Prostate gland (tissue), 2 donors: Measurements from ENCODE around the gene GNMT.

ENCODE experiments used
- POLR2A ChIP-seq: fragments of 450-650 bp; IDR thresholded peaks from one replicate; pipeline ENCODE4 v1.6.1; 2016; ENCODE audit warnings: antibody characterized with exemption, mild to moderate bottlenecking
- POLR2AphosphoS5 ChIP-seq: sonication (generic); formaldehyde crosslinking; IDR thresholded peaks from one replicate; pipeline ENCODE4 v1.6.1; 2017; ENCODE audit warnings: antibody characterized with exemption
- TF ChIP-seq, protein P1 (sequence below), 4 experiments: fragments of 200-600 bp in 2 of 4; fragments of 450-650 bp in 2 of 4; sonication (generic) in 2 of 4; IDR thresholded peaks; 1 replicate in 3 of 4; 2 replicates in 1 of 4; pipeline ENCODE4 v1.5.1; 2016 to 2019; ENCODE audit warnings: antibody characterized with exemption in 4 of 4, mild to moderate bottlenecking in 2 of 4, moderate library complexity in 2 of 4

DNA sequence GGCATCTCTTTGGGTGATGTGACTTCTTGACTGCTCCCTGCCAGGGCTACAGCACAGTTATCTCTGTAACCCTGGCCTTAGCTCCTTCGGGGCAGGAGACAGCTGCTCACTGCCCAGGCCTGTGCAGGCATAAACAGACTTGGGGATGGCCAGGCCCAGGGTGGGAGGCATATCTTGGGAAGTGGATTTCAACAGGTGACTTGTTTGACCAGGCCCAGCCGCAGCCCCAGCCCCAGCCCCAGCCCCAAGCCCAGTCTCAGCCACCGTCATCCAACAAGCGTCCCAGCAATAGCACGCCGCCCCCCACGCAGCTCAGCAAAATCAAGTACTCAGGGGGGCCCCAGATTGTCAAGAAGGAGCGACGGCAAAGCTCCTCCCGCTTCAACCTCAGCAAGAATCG lies 45.7 kb downstream of the GNMT start:
- no peak for TF ChIP-seq POLR2AphosphoS5
- TF ChIP-seq, protein P1, sequence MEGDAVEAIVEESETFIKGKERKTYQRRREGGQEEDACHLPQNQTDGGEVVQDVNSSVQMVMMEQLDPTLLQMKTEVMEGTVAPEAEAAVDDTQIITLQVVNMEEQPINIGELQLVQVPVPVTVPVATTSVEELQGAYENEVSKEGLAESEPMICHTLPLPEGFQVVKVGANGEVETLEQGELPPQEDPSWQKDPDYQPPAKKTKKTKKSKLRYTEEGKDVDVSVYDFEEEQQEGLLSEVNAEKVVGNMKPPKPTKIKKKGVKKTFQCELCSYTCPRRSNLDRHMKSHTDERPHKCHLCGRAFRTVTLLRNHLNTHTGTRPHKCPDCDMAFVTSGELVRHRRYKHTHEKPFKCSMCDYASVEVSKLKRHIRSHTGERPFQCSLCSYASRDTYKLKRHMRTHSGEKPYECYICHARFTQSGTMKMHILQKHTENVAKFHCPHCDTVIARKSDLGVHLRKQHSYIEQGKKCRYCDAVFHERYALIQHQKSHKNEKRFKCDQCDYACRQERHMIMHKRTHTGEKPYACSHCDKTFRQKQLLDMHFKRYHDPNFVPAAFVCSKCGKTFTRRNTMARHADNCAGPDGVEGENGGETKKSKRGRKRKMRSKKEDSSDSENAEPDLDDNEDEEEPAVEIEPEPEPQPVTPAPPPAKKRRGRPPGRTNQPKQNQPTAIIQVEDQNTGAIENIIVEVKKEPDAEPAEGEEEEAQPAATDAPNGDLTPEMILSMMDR (IDR thresholded peaks at IDR 0.05), result no peak
- TF ChIP-seq POLR2A, result no peak
